Stimulated activated naive CD8-positive, alpha-beta T cell treated with anti-CD3 and anti-CD28 coated beads, Interleukin-15, amount 100 ng/mL, for 72 hours (primary cell): ENCODE data around the gene TNFAIP2.

Source experiments
- ATAC-seq: fragments of 150-1000 bp; cut with Tn5 transposase; 2 replicates; pipeline ENCODE4 v1.10.0; 2021; ENCODE audit warnings: mild to moderate bottlenecking, moderate library complexity
- DNase-seq, 2 donors: peaks; one replicate each; pipeline ENCODE4 v3.0.0; 2021 to 2022
- H3K27ac Mint-ChIP-seq, 2 donors: one replicate each; pipeline ENCODE4 v1.8.0; 2022; ENCODE audit warnings: mild to moderate bottlenecking in 2 of 2, mixed read lengths in 2 of 2, moderate library complexity in 2 of 2
- H3K27me3 Mint-ChIP-seq: one replicate; pipeline ENCODE4 v1.8.0; 2022; ENCODE audit warnings: mixed read lengths
- H3K4me1 Mint-ChIP-seq: one replicate; pipeline ENCODE4 v1.8.0; 2022; ENCODE audit warnings: mild to moderate bottlenecking, mixed read lengths
- H3K4me3 Mint-ChIP-seq, 2 donors: one replicate each; pipeline ENCODE4 v1.8.0; 2022; ENCODE audit warnings: mild to moderate bottlenecking in 2 of 2, mixed read lengths in 2 of 2, moderate library complexity in 1 of 2
- H3K9me3 Mint-ChIP-seq, 2 donors: one replicate each; pipeline ENCODE4 v1.8.0; 2022; ENCODE audit warnings: mixed read lengths in 2 of 2

Gene TNFAIP2

GRCh38 chr14:103122947-103123633 lies at the start of gene TNFAIP2:
TSS of gene TNFAIP2 (plus strand) at chr14:103123461. CDS start at chr14:103126458, 2,997 bp downstream.
- Mint-ChIP-seq H3K4me3 (peak within 1 kb of the TSS; percentile 37 to 72), H3K27me3 (peaks cover 49% of the 10 kb centered on the region), H3K4me1 (peaks cover 13% of the 10 kb centered on the region), H3K27ac (peak within 1 kb of the TSS in 1 of 2 donors; percentile 80), H3K9me3 (no peaks in the 10 kb centered on the region)
- ATAC-seq (peak; percentile 33), DNase-seq (no peak)

DNA sequence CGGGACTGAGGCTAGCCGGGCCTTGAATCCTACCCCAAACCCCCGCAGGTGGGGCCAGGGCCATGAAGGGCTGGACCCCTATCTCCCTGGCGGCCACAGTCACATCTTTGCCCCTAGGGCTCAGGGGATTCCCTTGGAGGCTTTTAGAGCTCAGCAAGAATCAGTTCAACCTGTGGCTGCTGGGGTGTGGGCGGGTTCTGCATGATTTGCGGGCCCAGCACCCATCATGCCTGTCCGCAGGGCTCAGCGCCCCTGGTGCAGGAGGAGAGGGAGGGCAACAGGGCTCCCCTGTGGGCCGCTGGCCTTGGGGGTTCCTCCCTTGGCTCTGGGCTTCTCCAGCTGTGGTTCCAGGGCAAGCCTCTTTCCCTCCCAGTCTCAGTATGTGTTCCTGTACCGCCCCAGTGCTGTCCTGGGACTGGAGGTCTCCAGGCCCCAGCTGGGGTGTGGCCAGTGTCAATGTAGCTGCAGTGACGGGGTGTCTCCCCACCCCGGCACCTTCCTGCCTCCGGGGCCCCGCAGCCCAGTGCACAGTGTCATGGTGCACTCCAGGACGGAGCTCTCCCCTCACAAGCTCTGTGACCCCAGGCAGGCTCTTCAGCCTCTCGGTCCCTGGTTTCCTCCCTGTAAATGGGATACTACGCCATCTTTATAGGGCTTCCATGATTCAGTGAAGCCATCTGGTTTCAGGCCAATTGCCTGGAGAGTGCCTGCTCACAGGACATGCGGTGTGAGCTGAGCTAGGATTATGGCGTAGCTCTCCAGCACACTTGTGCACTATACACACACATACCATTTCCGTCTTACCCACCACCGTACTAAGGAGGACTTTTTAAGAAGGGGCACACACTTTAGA lies 49.2 kb upstream of the TNFAIP2 start:
- Mint-ChIP-seq H3K27me3 (no peaks in the 10 kb centered on the region), H3K9me3 (no peaks in the 10 kb centered on the region), H3K4me3 (no peak overlapping the region), H3K27ac (no peak overlapping the region), H3K4me1 (no peaks in the 10 kb centered on the region)
- ATAC-seq (no peak), DNase-seq (no peak)

- DNase-seq (no peak), ATAC-seq (peak; percentile 12)
- Mint-ChIP-seq H3K4me3 (peak overlapping the region; percentile 49 to 78), H3K4me1 (no peaks in the 10 kb centered on the region), H3K9me3 (no peaks in the 10 kb centered on the region), H3K27ac (no peak overlapping the region), H3K27me3 (no peaks in the 10 kb centered on the region)
Observed at GRCh38 chr14:103074729-103075367, 48.4 kb upstream of the TNFAIP2 start.

DNA sequence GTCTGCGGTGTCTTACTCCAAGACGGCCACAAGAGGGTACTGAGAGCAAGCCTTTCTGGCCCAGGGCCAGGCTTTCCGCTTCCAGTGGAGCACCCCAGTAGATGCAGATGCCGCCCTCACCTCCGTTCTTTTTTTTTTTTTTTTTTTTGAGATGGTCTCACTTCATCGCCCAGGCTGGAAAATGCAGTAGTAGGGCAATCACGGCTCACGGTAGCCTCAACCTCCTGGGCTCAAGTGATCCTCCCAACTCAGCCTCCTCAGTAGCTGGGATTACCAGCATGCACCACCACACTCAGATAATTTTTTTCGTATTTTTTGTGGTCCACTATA lies 44.9 kb upstream of the TNFAIP2 start:
- peak; percentile 66 to 79 for DNase-seq
- no peaks in the 10 kb centered on the region for H3K9me3 Mint-ChIP-seq
- H3K27ac Mint-ChIP-seq, result no peak overlapping the region
- H3K27me3 Mint-ChIP-seq, result no peaks in the 10 kb centered on the region
- peak; percentile 73 for ATAC-seq
- H3K4me3 Mint-ChIP-seq, result no peak overlapping the region
- H3K4me1 Mint-ChIP-seq, result no peaks in the 10 kb centered on the region

- no peaks in the 10 kb centered on the region for H3K4me1 Mint-ChIP-seq
- no peaks in the 10 kb centered on the region for H3K27me3 Mint-ChIP-seq
- no peak for ATAC-seq
- no peak overlapping the region for H3K4me3 Mint-ChIP-seq
- no peaks in the 10 kb centered on the region for H3K9me3 Mint-ChIP-seq
- no peak overlapping the region for H3K27ac Mint-ChIP-seq
- no peak for DNase-seq
Observed at GRCh38 chr14:103078860-103079587, 44.2 kb upstream of the TNFAIP2 start.

DNA sequence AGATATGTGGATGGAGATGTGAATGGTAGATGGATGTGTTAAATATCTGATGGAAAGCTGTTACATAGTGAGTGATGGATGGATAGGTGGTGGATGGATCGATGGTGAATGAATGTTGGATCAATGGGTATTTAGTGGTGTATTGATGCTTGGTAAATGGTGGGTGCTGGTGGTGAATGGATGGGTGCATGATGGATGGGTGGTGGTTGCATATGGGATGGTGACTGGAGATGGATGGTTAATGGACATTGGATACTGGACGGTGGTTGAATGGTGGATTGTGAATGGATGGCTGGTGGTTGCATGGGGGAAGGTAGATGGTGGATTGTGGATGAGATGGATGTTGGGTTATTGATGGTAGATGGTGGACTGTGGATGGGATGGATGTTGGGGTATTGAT lies 41.3 kb upstream of the TNFAIP2 start:
- H3K4me1 Mint-ChIP-seq, result no peaks in the 10 kb centered on the region
- H3K27me3 Mint-ChIP-seq, result peaks cover 24% of the 10 kb centered on the region
- ATAC-seq (no peak), DNase-seq (no peak)
- H3K9me3 Mint-ChIP-seq, result no peaks in the 10 kb centered on the region
- no peak overlapping the region for H3K27ac Mint-ChIP-seq
- no peak overlapping the region for H3K4me3 Mint-ChIP-seq

- Mint-ChIP-seq H3K27ac (no peak within 1 kb of the TSS), H3K4me3 (no peak within 1 kb of the TSS), H3K27me3 (peaks cover 36% of the 10 kb centered on the region), H3K9me3 (no peaks in the 10 kb centered on the region), H3K4me1 (no peaks in the 10 kb centered on the region)
- no peak for DNase-seq
- ATAC-seq, result peak; percentile 19
Observed at GRCh38 chr14:103084021-103084919, 39.0 kb upstream of the TNFAIP2 start, which contains the start of gene LBHD2. TSS of gene LBHD2 (plus strand) at chr14:103084210. CDS start at chr14:103086013, 1,803 bp downstream.

DNA sequence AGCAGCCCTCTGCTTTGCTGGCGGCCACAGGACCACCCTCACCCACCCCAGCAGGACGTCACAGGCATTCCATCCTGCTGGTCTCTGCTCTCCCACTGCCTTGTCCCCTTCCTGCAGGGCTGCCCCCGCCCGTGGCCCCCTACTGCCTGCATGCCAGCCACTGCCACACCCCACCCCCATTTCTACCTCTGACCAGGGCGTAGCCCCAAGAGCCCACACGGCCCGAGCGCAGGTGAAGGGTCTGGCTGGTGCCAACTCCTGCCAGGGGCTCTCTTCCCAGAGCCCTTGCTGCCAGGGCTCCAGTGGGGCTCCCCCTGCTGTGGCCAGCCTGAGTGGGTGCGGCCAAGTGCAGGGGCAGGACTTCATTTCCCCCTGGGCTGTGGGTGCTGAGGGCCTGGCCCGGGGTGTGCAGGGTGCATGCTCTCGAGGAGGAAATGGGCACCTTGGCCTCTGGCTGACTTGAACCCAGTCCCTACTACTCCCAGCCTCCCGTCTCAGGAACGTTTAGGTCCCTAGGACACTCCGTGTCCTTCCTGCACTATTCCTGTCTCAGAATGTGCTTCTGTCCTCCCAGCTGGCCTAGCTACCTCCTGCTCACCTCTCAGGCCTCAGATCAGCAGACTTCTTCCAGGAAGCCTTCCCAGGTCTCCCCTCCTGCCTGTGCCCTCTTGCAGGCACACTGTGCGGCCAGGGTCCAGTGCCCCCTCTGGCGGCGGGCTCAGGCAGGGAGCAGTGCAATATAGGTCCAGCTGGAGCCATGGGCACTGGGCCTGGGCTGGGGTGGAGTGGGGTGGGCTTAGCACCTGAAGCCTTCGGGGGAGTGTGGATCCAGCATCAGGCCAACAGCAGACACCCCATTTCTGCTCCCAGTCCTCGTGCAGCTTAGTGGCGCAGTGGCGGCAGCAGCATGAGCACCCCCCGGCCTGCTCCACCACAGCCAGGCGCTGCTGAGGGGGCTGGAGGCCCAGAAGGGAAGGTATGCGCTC lies 37.9 kb upstream of the TNFAIP2 start:
- Mint-ChIP-seq H3K27ac (no peak overlapping the region), H3K9me3 (no peaks in the 10 kb centered on the region), H3K4me1 (no peaks in the 10 kb centered on the region), H3K27me3 (peaks cover 41% of the 10 kb centered on the region), H3K4me3 (no peak overlapping the region)
- no peak for DNase-seq
- ATAC-seq, result peak; percentile 19

DNA sequence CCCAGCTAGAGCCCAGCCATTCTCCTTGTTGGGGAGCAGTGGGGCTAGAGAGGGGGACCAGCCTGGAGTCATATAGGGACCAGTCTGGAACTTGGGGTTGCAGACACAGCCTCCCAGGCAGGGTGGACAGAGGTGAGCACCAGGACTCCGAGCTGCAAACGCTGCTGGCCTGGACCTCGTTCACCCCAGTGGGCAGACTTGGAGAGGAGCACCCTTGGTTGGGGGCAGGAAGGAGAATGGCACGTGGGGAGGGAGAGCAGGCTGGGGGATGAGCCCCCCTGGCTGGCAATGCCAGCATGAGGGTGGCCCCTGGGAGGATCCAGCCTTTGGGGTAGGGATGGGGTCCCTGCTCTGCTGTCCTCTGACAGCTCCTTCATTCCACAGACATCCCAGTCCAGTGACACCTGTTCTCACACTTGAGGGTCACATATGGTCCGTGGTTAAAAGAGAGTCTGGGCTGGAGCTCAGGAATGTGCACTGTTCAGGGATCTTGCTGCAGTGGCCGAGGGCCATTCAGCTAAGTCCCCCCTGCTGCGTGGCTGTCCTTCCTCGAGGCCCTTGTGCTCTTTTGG lies 36.4 kb upstream of the TNFAIP2 start:
- Mint-ChIP-seq H3K27me3 (peaks cover 49% of the 10 kb centered on the region), H3K9me3 (no peaks in the 10 kb centered on the region), H3K4me1 (peaks cover 9% of the 10 kb centered on the region), H3K27ac (peak overlapping the region in 1 of 2 donors; percentile 76), H3K4me3 (no peak overlapping the region)
- DNase-seq (no peak), ATAC-seq (no peak)

- Mint-ChIP-seq H3K27ac (no peak overlapping the region), H3K9me3 (no peaks in the 10 kb centered on the region), H3K27me3 (peaks cover 49% of the 10 kb centered on the region), H3K4me1 (peaks cover 12% of the 10 kb centered on the region), H3K4me3 (no peak overlapping the region)
- ATAC-seq, result no peak
- DNase-seq, result no peak
Observed at GRCh38 chr14:103087343-103087835, 35.9 kb upstream of the TNFAIP2 start.

- H3K27me3 Mint-ChIP-seq, result peaks cover 49% of the 10 kb centered on the region
- peaks cover 12% of the 10 kb centered on the region for H3K4me1 Mint-ChIP-seq
- H3K9me3 Mint-ChIP-seq, result no peaks in the 10 kb centered on the region
- ATAC-seq, result no peak
- DNase-seq, result no peak
- H3K4me3 Mint-ChIP-seq, result no peak overlapping the region
- no peak overlapping the region for H3K27ac Mint-ChIP-seq
Observed at GRCh38 chr14:103088921-103089320, 34.3 kb upstream of the TNFAIP2 start.

- Mint-ChIP-seq H3K27me3 (peaks cover 44% of the 10 kb centered on the region), H3K4me3 (no peak overlapping the region), H3K9me3 (no peaks in the 10 kb centered on the region), H3K27ac (no peak overlapping the region), H3K4me1 (peaks cover 12% of the 10 kb centered on the region)
- DNase-seq (no peak), ATAC-seq (no peak)
Observed at GRCh38 chr14:103089386-103090335, 33.6 kb upstream of the TNFAIP2 start.
